ENCODE results near the gene INO80D.

The INO80D gene

GRCh38 chr2:206085742-206086445, at the start of gene INO80D (continued):
- no peak for TF ChIP-seq TSHZ1 (tag by site-specific recombination; IDR thresholded peaks at IDR 0.05; ENCODE audit: borderline replicate concordance)
- TF ChIP-seq PATZ1 (tag by site-specific recombination; IDR thresholded peaks at IDR 0.05), result 0 out of 2 replicates have a peak, but pooled peaks have one; percentile 7
- TF ChIP-seq ZNF433 (tag by site-specific recombination; IDR thresholded peaks at IDR 0.05; ENCODE audit: low read depth), result no peak
- no peak for TF ChIP-seq ZNF175 (tag by site-specific recombination; IDR thresholded peaks at IDR 0.05)
- 0 out of 2 replicates have a peak, but pooled peaks have one; percentile 24 for TF ChIP-seq ZNF366 (tag by site-specific recombination; conservative IDR thresholded peaks at IDR 0.05)
- 0 out of 2 replicates have a peak, but pooled peaks have one; percentile 15 for TF ChIP-seq ZNF394 (tag by site-specific recombination; IDR thresholded peaks at IDR 0.05; ENCODE audit: borderline replicate concordance)
- TF ChIP-seq ZNF600 (tag by site-specific recombination; IDR thresholded peaks at IDR 0.05), result peak; percentile 76
- no peak for TF ChIP-seq ZNF843 (tag by site-specific recombination; IDR thresholded peaks at IDR 0.05)
- TF ChIP-seq YY1 (tag by site-specific recombination; IDR thresholded peaks at IDR 0.05), result peak; percentile 31
- TF ChIP-seq ZFP37 (tag by site-specific recombination; IDR thresholded peaks at IDR 0.05), result peak; percentile 65; the same call in 1 of the 2 replicates
- TF ChIP-seq ZBTB8A (tag by site-specific recombination; IDR thresholded peaks at IDR 0.05), result peak; percentile 76
- 0 out of 2 replicates have a peak, but pooled peaks have one; percentile 58 for TF ChIP-seq TRIM28 (IDR thresholded peaks at IDR 0.05; ENCODE audit: borderline replicate concordance, low read length)
- TF ChIP-seq ZNF146 (tag by site-specific recombination; IDR thresholded peaks at IDR 0.05), result no peak
- no peak for TF ChIP-seq BCL11B (tag by site-specific recombination; IDR thresholded peaks at IDR 0.05; ENCODE audit: low read depth)
- peak; percentile 72; the same call in 1 of the 2 replicates for TF ChIP-seq ZBTB20 (tag by site-specific recombination; IDR thresholded peaks at IDR 0.05)
- TF ChIP-seq CTCF (tag by site-specific recombination; IDR thresholded peaks at IDR 0.05), result peak; percentile 54; the same call in 1 of the 2 replicates
- TF ChIP-seq ZNF654 (tag by site-specific recombination; IDR thresholded peaks at IDR 0.05; ENCODE audit: low read depth), result no peak
- no peak for TF ChIP-seq ZBTB44 (tag by site-specific recombination; IDR thresholded peaks at IDR 0.05)
- TF ChIP-seq ZNF561 (tag by site-specific recombination; IDR thresholded peaks at IDR 0.05; ENCODE audit: borderline replicate concordance), result 0 out of 2 replicates have a peak, but pooled peaks have one; percentile 15

Data from HEK293 (cell line).